NB4 (cell line): ENCODE data around the gene NGEF.

Experiments used
- POLR2A ChIP-seq: IDR thresholded peaks from 2 replicates; pipeline ENCODE4 v1.6.1; 2011; ENCODE audit warnings: mild to moderate bottlenecking; ENCODE audit not compliant: insufficient read length; ENCODE audit errors: extremely low read depth
- TF ChIP-seq, protein P1 (sequence below): IDR thresholded peaks from one replicate; pipeline ENCODE4 v1.5.1; 2012; ENCODE audit warnings: low read depth, low read length

GRCh38 chr2:233047206-233047605, 34.1 kb upstream of the NGEF start:
- TF ChIP-seq, protein P1, sequence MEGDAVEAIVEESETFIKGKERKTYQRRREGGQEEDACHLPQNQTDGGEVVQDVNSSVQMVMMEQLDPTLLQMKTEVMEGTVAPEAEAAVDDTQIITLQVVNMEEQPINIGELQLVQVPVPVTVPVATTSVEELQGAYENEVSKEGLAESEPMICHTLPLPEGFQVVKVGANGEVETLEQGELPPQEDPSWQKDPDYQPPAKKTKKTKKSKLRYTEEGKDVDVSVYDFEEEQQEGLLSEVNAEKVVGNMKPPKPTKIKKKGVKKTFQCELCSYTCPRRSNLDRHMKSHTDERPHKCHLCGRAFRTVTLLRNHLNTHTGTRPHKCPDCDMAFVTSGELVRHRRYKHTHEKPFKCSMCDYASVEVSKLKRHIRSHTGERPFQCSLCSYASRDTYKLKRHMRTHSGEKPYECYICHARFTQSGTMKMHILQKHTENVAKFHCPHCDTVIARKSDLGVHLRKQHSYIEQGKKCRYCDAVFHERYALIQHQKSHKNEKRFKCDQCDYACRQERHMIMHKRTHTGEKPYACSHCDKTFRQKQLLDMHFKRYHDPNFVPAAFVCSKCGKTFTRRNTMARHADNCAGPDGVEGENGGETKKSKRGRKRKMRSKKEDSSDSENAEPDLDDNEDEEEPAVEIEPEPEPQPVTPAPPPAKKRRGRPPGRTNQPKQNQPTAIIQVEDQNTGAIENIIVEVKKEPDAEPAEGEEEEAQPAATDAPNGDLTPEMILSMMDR, result no peak
- TF ChIP-seq POLR2A, result no peak
